Measurements from ENCODE around the gene VWA5B1. TPM values are rescaled to one million over a fixed set of nuclear protein-coding genes. Genes with fewer than 3 reads are reported as not detected.

The VWA5B1 gene
- total and polyA plus RNA-seq, 2 of the 4 experiments (the other 2 are of a cell fraction): not detected

- in situ Hi-C loops (cut with MboI; ENCODE audit: low sequenced_read_pairs) (no loop called here), intact Hi-C loops (cut with micrococcal nuclease) (no loop called here), dilution Hi-C loops (cut with HindIII; ENCODE audit: low sequenced_read_pairs, unreplicated experiment) (no loop called here)
- no peak overlapping the region for H2AK9ac ChIP-seq (replicated peaks; ENCODE audit: low read depth, low read length, poor library complexity)
- peaks cover 2% of the 10 kb centered on the region; the same call in 1 of the 2 replicates for H3K4me1 ChIP-seq (ENCODE audit: control insufficient read depth, insufficient read depth, low read length)
- no peak overlapping the region for H4K8ac ChIP-seq (ENCODE audit: low read depth in 2 of 2, low read length in 2 of 2)
- H3K23ac ChIP-seq (ENCODE audit: low read depth, low read length): no peak overlapping the region
- H3K27ac ChIP-seq (ENCODE audit: insufficient read depth, low read length): no peak overlapping the region
- no peak overlapping the region for H3K18ac ChIP-seq (ENCODE audit: low read depth, low read length)
- no peak for TF ChIP-seq USF2 (IDR thresholded peaks at IDR 0.05; ENCODE audit: low read depth, low read length)
- TF ChIP-seq NFE2L2 (IDR thresholded peaks at IDR 0.05; ENCODE audit: low read depth, low read length): no peak
- no peak for TF ChIP-seq POLR2A (IDR thresholded peaks at IDR 0.05; ENCODE audit: low read depth, low read length)
- TF ChIP-seq CEBPB (IDR thresholded peaks at IDR 0.05; ENCODE audit: low read depth, low read length): no peak
- TF ChIP-seq MAFK (IDR thresholded peaks at IDR 0.05; ENCODE audit: low read depth, low read length): no peak
- no peak for TF ChIP-seq RCOR1 (IDR thresholded peaks at IDR 0.05; ENCODE audit: insufficient replicate concordance, low read length)
- TF ChIP-seq CHD1 (IDR thresholded peaks at IDR 0.05; ENCODE audit: low read depth, low read length): no peak
- TF ChIP-seq RAD21 (IDR thresholded peaks at IDR 0.05; ENCODE audit: low read length): no peak
- TF ChIP-seq FOS (IDR thresholded peaks at IDR 0.05; ENCODE audit: low read depth, low read length): no peak
- TF ChIP-seq, protein P1, sequence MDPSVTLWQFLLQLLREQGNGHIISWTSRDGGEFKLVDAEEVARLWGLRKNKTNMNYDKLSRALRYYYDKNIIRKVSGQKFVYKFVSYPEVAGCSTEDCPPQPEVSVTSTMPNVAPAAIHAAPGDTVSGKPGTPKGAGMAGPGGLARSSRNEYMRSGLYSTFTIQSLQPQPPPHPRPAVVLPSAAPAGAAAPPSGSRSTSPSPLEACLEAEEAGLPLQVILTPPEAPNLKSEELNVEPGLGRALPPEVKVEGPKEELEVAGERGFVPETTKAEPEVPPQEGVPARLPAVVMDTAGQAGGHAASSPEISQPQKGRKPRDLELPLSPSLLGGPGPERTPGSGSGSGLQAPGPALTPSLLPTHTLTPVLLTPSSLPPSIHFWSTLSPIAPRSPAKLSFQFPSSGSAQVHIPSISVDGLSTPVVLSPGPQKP (IDR thresholded peaks at IDR 0.05; ENCODE audit: borderline replicate concordance, low read depth, low read length): no peak
- TF ChIP-seq MAZ (IDR thresholded peaks at IDR 0.05; ENCODE audit: borderline replicate concordance, low read depth, low read length): no peak
- TF ChIP-seq MXI1 (IDR thresholded peaks at IDR 0.05; ENCODE audit: borderline replicate concordance, low read depth, low read length): no peak
- no peak overlapping the region for H3K4me3 ChIP-seq (ENCODE audit: insufficient read depth, low read depth, low read length)
- no peaks in the 10 kb centered on the region for H4K20me1 ChIP-seq (ENCODE audit: insufficient read depth, low read length)
- H2BK120ac ChIP-seq (ENCODE audit: low read depth, low read length): no peak overlapping the region
- no peak overlapping the region for H4K91ac ChIP-seq (ENCODE audit: insufficient read depth, low read depth, low read length)
- H3K79me1 ChIP-seq (ENCODE audit: low read depth in 1 of 2, low read length in 2 of 2): no peaks in the 10 kb centered on the region
- H3K9ac ChIP-seq (ENCODE audit: low read depth, low read length): no peak overlapping the region
- no peak overlapping the region for H3K4ac ChIP-seq (ENCODE audit: low read depth, low read length)
- POLR2A ChIA-PET (ENCODE audit: unreplicated experiment): no interaction called here
- peaks cover 14% of the 10 kb centered on the region for H3K27me3 ChIP-seq (ENCODE audit: control insufficient read depth, insufficient read depth, low read length)
- H3K4me2 ChIP-seq (ENCODE audit: low read depth, low read length): no peak overlapping the region
- CTCF ChIA-PET: no interaction called here
- no peak overlapping the region for H3K56ac ChIP-seq (ENCODE audit: extremely low read depth, insufficient read depth, low read length)
- H3K36me3 ChIP-seq (ENCODE audit: control insufficient read depth, insufficient read depth, low read length): no peaks in the 10 kb centered on the region
- no peak overlapping the region for H2AFZ ChIP-seq (replicated peaks; ENCODE audit: low read length, poor library complexity)
- H2BK20ac ChIP-seq (ENCODE audit: low read depth, low read length): no peak overlapping the region
- no peak overlapping the region for H2AK5ac ChIP-seq (ENCODE audit: low read depth, low read length)
- no peak for ATAC-seq (ENCODE audit: low read depth)
- H3K14ac ChIP-seq (replicated peaks; ENCODE audit: low read depth, low read length): no peak overlapping the region
- BruUV-seq (replicated peaks): no TSS peak
- H2BK5ac ChIP-seq (ENCODE audit: low read depth, low read length, poor library complexity, severe bottlenecking): no peak overlapping the region
- H3K9me3 ChIP-seq (ENCODE audit: control insufficient read depth, insufficient read depth, low read length): no peaks in the 10 kb centered on the region
- 0 out of 2 replicates have a peak, but pooled peaks cover 4% of the 10 kb centered on the region for H3K9me1 ChIP-seq (ENCODE audit: insufficient read depth, low read length)
- no peak overlapping the region for H4K5ac ChIP-seq (ENCODE audit: low read depth, low read length)
- DNase-seq: no peak
- no peak overlapping the region for H2BK15ac ChIP-seq (ENCODE audit: low read depth, low read length)
- WGBS, 2 experiments (ENCODE audit: extremely low coverage in 2 of 2, insufficient read length in 1 of 2): 94% methylated on average over 5 of the region's 12 CpGs; no CpG with 5 or more reads in 1 of the 2 experiments
Measured at GRCh38 chr1:20276485-20277159, 14.1 kb upstream of the VWA5B1 start.

Measured in IMR-90 (cell line).